ENCODE measurements around the gene KRT73. TPM values are rescaled to one million over a fixed set of nuclear protein-coding genes. Genes with fewer than 3 reads are reported as not detected.
A peak's percentile ranks its signal among the peaks of the same experiment; 100 is the strongest.

Gene KRT73
- total RNA-seq, 1 donor from 2014 or later, result not detected

GRCh38 chr12:52615208-52615868, 3.0 kb downstream of the KRT73 start:
- Mint-ChIP-seq H3K27me3 (ENCODE audit: low read depth) (peaks cover 74% of the 10 kb centered on the region), H3K4me3 (no peak overlapping the region), H3K9me3 (no peaks in the 10 kb centered on the region), H3K27ac (no peak overlapping the region), H3K36me3 (no peaks in the 10 kb centered on the region), H3K4me1 (no peaks in the 10 kb centered on the region)
- no peak for DNase-seq (ENCODE audit: low spot score in 2 of 2, unreplicated experiment in 2 of 2)
- no peak for TF ChIP-seq CTCF (IDR thresholded peaks at IDR 0.05; ENCODE audit: unreplicated experiment)

GRCh38 chr12:52614381-52615207, 3.8 kb downstream of the KRT73 start:
- Mint-ChIP-seq H3K27me3 (ENCODE audit: low read depth) (peaks cover 77% of the 10 kb centered on the region), H3K27ac (no peak overlapping the region), H3K4me3 (no peak overlapping the region), H3K36me3 (no peaks in the 10 kb centered on the region), H3K9me3 (no peaks in the 10 kb centered on the region), H3K4me1 (no peaks in the 10 kb centered on the region)
- DNase-seq (ENCODE audit: low spot score in 2 of 2, unreplicated experiment in 2 of 2), result peak in 1 of 2 experiments; percentile 36
- TF ChIP-seq CTCF (IDR thresholded peaks at IDR 0.05; ENCODE audit: unreplicated experiment), result no peak

- peak in 1 of 2 experiments; percentile 30 for DNase-seq (ENCODE audit: low spot score in 2 of 2, unreplicated experiment in 2 of 2)
- H3K9me3 Mint-ChIP-seq, result no peaks in the 10 kb centered on the region
- no peak overlapping the region for H3K4me3 Mint-ChIP-seq
- no peaks in the 10 kb centered on the region for H3K36me3 Mint-ChIP-seq
- no peaks in the 10 kb centered on the region for H3K4me1 Mint-ChIP-seq
- peaks cover 78% of the 10 kb centered on the region for H3K27me3 Mint-ChIP-seq (ENCODE audit: low read depth)
- no peak overlapping the region for H3K27ac Mint-ChIP-seq
- TF ChIP-seq CTCF (IDR thresholded peaks at IDR 0.05; ENCODE audit: unreplicated experiment), result no peak
Observed at GRCh38 chr12:52613384-52614030, 4.9 kb downstream of the KRT73 start.

GRCh38 chr12:52612431-52613383, 5.7 kb downstream of the KRT73 start:
- Mint-ChIP-seq H3K4me3 (no peak overlapping the region), H3K4me1 (no peaks in the 10 kb centered on the region), H3K9me3 (no peaks in the 10 kb centered on the region), H3K27ac (no peak overlapping the region), H3K36me3 (no peaks in the 10 kb centered on the region), H3K27me3 (ENCODE audit: low read depth) (peaks cover 82% of the 10 kb centered on the region)
- no peak for TF ChIP-seq CTCF (IDR thresholded peaks at IDR 0.05; ENCODE audit: unreplicated experiment)
- no peak for DNase-seq (ENCODE audit: low spot score in 2 of 2, unreplicated experiment in 2 of 2)

GRCh38 chr12:52611080-52611468, 7.3 kb downstream of the KRT73 start:
- no peak overlapping the region for H3K4me3 Mint-ChIP-seq
- DNase-seq (ENCODE audit: low spot score in 2 of 2, unreplicated experiment in 2 of 2), result peak in 1 of 2 experiments; percentile 24
- H3K27ac Mint-ChIP-seq, result no peak overlapping the region
- peaks cover 78% of the 10 kb centered on the region for H3K27me3 Mint-ChIP-seq (ENCODE audit: low read depth)
- TF ChIP-seq CTCF (IDR thresholded peaks at IDR 0.05; ENCODE audit: unreplicated experiment), result no peak
- H3K9me3 Mint-ChIP-seq, result no peaks in the 10 kb centered on the region
- no peaks in the 10 kb centered on the region for H3K36me3 Mint-ChIP-seq
- H3K4me1 Mint-ChIP-seq, result no peaks in the 10 kb centered on the region

All from mesothelial cell of epicardium (in vitro differentiated cells).